Hematopoietic multipotent progenitor cell treated with erythropoietin and hydrocortisone succinate and interleukin-3 and kit ligand, for 4 days (in vitro differentiated cells): ENCODE results near the gene LRRC45.

ENCODE experiments used
- DNase-seq: peaks from one replicate; pipeline ENCODE4 v3.0.0-alpha.2; 2015

The LRRC45 gene

DNA sequence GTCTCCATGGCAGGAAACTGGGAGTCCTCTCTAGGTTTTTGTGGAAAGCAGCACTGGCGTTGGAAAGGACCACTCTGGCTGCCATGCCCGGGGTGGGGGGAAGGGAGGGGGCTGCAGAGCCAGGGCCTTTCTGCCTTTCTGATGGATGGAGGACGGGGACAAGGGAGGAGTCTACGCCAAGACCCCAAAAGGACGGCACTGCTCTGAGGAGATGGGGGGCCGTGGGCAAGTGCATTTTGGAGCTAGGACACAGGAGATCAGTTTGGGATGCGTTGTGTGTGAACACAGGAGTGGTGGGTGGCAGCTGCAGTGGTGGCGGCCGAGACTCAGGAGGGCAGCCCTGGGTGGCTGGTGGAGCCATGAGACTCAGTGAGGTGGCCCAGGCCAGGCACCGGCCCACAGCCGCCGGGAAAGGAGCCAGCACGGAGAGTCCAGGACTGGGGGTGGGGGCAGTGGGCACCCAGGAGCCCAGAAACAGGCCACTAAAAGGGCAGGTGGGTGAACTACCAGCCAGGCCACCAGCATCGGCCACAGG is 2.5 kb upstream of the LRRC45 start:
- no peak for DNase-seq

DNA sequence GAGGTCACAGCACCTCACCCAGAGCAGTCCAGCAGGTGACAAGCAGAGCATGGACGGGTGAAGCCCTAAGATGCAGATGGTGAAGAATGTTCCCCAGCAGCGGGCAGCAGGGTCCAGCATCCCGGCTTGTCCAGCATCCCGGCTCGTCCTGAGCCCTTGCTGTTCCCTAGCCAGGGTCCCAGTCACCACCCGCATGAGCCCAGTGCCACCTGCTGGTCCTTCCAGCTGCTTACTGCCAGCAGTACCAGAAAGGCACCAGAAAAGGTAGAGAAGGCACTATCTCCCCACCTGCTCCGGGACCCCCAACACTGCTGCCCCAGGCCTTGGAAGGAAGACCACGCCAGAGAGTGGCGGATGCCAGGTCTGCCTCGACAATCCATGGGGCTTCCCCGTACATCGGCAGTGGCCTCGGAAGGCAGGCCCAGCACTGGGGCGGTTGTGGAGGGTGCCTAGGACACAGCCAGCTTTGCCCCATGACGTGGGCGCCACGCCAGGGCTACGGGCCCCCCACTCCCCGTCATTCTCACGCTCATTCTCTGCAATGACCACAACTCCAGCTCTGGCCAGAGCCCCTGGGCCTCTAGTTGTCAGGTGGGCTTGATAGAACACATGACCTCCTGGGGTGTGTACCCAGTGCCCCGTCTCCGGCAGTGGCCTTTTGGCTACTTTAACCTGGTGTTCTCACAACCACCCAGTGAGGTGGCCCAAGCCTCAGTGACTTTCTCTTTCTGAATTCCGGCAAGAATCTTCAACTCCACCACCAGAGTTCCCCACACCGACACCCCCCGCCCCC is 1.8 kb upstream of the LRRC45 start:
- DNase-seq, result peak; percentile 83

DNA sequence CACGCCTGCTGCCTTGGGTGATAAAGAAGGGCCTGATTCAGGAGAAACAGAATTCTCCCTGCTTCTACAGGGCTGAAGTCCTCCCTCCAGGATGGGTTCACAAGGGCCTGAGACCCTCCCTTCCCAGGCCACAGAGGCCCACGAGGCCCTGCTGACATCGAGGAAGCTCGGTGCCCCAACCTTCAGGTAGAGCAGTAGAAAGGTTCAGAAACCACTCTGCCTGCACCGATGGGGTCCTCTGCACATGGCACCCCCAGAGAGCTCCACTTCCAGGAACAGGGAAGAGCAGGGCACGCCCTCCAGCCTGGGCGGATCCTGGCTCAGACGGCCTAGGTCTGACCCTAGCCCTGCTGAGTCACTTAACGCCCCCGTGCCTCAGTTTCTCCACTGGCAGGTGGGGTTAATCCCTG is 1.2 kb upstream of the LRRC45 start:
- DNase-seq, result no peak

DNA sequence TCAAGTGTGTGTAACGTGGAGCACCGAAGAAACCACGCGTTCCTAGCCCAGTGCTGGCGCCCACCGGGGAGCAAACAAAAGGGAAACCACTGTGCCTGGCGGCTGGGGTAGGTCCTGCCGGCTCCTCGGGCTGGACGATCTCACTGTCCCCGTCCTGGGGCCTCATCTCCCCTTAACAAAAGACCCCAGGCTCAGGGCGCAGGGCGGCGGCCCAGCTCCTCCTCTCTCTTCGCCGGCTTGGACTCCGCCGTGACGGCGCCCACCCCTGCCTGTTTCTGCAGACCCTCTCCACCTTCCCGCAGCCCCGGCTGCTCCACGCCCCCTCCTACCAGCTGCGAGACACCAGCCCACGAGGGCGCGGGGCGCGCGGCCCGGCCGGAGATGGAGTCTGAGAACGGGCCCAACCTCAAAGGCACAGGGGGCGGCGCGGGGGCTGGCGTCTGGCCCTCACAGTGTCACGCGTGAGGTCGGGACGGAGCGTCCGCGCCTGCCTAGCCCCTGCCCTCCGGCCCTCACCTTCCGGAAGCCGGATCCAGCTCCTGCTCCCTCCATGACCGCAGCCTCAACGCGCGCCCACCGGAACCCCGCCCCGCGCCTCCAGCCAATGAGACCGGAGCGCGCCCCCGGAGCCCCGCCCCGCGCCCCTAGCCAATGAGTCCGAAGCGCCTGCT is 660 bp upstream of the LRRC45 start, which contains the start of gene CENPX:
CENPX (minus strand) TSS at position 569 of the 671 bp plus-strand sequence; CDS start at position 552, 17 bp downstream.
- peak; percentile 32 for DNase-seq

DNA sequence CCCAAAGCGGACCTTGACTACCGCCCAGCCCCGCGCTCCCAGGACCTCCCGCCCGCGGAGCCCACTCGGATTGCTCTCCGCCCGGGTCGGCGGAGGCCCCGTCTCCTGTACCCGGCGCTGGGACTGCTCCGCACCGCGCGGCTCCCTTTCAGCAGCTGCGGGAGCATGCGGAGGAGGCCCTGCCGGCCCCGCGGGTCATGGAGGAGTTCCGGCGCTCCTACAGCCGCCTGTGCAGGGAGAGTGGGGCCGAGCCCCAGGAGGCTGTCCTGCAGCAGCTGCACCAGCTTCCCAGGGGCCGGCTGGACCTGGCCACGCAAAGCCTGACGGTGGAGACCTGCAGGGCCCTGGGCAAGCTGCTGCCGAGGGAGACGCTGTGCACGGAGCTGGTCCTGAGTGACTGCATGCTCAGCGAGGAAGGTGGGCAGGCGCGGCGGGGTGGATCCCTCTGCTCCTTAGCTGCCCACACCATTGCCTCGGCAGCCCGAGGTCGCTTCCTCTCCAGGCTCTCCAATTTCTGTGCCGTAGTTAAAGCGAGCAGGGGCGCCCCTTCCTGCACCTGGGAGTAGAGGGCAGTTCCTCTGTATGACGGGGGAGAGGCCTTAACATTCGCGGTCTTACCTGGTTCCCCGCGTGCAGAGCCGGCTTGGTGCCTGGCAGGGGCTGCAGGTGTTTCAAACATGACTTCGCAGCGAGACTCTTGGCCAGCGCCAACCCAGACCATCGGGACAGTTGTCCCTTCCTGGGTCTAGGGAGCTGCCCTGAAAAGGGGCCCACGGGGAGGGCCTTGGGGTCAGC is 539 bp downstream of the LRRC45 start:
- peak; percentile 64 for DNase-seq

DNA sequence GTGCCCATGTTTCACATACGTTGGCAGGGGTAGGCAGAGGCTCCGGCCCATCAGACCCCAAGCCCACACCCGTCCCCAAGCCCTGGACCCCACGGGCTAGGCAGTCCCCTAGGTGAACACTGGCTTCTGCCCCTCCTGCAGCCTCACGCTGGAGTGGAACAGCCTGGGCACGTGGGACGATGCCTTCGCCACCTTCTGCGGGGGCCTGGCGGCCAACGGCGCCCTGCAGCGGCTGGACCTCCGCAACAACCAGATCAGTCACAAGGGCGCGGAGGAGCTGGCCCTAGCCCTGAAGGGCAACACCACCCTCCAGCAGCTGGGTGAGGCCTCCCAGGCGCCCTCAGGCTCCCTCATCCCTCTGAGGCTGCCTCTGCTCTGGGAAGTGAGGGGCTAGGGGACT is 1.8 kb downstream of the LRRC45 start:
- DNase-seq, result no peak

DNA sequence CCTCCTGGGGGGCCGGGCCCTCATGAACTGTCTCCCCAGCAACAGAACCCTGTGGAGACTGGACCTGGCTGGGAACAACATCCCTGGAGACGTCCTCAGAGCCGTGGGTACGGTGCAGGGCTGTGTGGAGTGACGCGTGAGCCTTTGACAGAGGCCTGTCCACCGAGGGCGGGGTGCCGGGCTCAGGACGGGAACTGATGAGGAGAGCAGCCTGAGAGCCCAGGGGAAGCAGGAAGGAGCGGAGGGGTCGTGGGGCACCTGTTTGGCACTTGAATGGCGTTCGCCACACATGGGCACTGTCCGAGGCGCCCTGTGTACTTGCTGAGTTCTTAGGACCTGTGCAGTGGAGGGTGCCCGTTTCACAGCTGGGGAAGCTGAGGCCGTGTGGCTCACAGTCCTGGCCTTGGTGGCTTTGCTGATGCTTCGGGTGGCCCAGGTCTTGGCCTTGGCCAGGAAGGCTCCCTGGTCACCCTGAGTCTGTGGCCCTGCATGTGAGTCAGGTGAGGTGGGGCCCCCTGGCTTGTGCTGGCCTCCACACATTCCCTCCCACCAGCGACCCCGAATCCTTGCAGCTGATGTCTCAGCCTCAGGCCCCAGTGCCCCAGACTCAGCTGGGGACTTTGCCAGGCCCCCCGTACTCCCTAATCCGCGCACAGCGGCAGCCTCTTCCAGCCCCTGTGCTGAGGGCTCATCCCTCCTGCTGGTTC is 2.4 kb downstream of the LRRC45 start:
- no peak for DNase-seq

DNA sequence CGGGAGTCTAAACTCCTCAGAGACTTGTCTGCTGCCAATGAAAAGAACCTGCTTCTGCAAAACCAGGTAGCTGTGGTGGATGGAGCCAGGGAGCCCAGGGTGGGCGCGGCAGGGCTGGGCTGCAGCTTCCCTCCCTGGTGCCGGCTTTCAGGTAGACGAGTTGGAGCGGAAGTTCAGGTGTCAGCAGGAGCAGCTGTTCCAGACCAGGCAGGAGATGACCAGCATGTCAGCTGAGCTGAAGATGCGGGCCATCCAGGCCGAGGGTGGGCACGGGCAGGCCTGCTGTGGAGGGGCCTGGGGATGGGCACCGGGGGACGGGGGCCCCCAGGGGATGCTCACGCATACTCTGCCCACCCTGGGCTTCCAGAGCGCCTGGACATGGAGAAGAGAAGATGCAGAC is 5.1 kb downstream of the LRRC45 start:
- DNase-seq, result no peak

DNA sequence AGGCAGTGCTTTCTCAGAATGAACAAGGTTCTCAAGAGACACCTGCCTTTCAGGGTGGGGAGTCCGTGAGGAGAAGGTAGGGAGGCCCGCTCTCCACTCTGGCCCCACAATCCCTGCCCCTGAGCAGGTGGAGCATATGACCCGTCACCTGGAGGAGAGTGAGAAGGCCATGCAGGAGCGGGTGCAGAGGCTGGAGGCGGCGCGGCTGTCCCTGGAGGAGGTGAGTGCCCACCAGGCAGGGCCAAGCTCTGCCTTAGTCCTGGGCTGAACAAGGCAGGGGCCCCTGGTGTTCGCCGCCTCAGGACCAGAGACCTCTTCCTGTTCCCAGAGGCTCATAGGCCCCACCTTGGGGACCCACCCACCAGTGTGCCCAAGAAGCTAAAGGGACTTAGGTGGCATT is 5.9 kb downstream of the LRRC45 start:
- no peak for DNase-seq

DNA sequence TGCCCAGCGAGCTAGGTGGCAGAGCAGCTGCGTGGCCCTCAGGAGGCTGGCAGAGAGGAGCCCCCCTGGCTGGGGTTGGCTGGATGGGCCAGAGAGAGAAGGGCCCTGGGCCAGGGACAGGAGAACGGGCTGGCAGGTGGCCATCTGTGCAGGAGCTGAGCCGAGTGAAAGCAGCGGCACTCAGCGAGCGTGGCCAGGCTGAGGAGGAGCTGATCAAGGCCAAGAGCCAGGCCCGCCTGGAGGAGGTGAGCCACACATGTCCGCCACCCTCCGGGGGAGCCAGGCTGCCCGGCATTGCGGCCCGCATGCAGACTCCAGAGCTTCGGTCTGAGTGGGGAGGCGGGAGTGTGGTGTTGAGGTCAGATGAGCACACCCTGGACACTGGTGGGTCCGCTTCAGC is 6.3 kb downstream of the LRRC45 start:
- DNase-seq, result no peak

DNA sequence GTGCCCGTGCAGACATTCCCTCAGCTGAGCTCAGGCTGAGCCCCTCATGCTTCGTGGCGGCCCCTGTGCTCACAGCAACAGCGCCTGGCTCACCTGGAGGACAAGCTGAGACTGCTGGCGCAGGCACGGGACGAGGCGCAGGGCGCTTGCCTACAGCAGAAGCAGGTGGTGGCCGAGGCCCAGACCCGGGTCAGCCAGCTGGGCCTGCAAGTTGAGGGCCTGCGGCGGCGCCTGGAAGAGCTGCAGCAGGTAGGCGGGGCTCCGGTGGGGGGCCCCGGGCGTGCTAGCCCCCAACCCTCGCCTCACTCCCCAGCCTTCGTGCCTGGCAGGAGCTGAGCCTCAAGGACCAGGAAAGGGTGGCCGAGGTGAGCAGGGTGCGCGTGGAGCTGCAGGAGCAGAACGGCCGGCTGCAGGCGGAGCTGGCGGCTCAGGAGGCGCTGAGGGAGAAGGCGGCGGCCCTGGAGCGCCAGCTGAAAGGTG is 6.9 kb downstream of the LRRC45 start:
- DNase-seq, result no peak

DNA sequence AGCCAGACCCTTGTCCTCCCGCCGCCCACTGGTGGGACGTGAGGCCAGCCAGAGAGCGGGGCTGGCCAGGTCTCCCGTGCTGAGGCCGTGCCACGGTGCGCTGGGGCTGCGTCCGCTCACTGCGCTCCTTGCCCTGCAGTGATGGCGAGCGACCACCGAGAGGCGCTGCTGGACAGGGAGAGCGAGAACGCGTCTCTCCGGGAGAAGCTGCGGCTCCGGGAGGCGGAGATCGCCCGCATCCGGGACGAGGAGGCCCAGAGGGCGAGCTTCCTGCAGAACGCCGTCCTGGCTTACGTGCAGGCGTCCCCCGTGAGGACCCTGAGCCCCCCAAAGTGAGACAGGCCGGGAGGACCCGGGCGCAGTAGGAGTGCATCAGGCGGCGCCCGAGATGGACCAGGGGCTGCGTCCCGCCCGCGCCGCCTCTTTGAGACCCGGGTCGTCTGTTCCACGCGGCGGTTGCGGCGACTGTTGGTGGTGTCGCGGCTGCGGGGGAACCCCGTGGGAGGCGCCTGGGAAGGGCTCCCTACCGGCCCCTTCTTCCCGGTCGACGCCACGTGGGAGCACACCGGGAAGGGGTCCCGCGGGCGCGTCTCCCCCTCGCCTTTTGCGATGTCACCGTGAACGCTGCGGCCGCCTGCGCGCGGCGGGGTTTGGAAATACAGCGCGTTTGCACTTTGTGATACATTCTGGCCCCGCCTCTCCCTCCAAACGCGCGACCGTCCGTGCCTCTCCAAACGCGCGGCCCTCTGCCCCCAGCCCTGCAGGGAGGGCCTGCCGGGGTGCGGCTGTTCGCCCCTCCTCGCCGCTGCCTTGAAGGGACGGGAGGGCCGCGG is 7.6 kb downstream of the LRRC45 start:
- peak; percentile 92 for DNase-seq

DNA sequence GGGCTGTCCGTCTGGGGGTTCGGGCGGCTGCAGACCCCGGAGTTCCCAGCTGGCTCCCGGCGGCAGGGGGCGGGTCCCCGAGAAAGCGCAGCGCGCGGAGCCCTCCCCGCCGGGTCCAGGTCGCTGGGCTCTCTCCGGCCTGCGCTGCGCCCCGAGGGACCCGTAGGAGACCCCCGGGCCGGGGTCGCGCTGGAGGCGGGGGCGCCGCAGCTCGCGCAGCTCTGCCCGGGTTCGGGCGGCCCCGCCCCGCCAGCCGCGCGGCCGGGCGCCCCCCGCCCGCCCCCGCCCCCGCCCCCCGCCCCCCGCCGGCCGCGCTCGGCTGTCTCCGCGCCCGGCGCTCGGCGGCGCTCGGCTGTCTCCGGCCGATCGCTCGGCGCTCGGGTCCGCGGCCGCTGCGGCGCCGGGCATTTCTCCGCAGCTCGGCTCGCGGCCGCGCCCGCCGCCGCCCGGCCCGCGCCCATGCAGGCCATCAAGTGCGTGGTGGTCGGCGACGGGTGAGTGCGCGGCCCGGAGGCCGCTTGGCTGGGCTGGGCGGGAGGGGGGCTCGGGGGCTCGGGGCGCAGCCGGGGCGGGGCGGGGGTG is 8.3 kb downstream of the LRRC45 start, which contains the start of gene RAC3:
RAC3 (plus strand) TSS at position 376 of the 582 bp plus-strand sequence; CDS start at position 460, 84 bp downstream.
- peak; percentile 70 for DNase-seq

DNA sequence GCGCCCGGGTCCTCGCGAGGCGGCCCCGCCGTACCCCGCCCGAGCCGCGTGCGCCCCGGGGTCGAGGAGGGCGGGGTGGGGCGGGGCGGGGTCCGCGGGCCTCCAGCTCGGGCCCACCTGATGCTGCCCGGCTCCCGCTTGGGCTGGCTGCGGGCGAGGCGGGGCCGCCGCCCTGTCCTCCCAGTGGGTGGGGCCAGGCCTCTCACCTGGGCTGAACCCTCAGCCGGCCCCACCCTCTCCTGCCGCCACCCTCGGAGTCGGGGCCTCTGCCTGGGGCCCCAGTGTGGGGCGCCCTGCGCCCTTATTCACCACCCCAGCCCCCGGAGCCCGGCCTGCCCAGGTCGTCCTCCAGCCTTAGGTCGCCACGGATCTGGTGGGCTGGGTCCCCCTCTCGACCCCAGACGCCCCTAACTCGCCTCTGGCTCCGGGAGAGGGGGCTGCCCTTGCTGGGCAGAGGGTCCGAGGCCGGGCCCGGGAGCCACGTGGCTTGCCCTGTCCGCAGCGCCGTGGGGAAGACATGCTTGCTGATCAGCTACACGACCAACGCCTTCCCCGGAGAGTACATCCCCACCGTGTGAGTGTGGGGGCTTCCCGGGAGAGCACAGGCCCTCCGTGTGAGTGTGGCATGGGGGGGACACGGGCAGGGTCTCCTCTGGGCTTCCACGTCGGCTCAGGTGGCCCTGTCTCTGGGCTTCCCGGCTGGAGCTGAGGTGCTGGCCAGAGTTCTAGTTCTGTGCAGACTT is 9.0 kb downstream of the LRRC45 start:
- peak; percentile 57 for DNase-seq

DNA sequence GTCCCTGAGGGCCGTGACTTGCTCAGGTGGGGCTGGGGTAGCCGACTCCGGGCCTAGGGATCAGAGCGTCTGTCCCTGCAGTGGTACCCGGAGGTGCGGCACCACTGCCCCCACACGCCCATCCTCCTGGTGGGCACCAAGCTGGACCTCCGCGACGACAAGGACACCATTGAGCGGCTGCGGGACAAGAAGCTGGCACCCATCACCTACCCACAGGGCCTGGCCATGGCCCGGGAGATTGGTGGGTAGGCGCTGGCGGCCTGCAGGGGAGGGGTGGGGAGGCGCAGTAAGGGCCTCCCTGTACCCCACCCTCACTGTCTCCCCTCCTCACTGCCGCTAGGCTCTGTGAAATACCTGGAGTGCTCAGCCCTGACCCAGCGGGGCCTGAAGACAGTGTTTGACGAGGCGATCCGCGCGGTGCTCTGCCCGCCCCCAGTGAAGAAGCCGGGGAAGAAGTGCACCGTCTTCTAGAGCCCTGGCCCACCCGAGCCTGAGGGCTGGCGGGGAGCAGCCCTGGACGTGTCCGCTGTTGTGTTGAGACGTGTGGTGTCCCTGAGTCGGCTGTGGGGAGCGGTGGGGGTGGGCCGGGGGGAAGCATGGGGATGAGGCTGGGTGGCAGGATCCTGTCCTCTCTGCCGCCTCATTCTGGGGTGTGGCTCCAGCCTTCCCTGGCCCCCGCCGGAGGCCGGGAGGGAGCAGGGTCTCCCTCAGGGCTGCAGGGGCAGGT is 10.4 kb downstream of the LRRC45 start:
- DNase-seq, result no peak

DNA sequence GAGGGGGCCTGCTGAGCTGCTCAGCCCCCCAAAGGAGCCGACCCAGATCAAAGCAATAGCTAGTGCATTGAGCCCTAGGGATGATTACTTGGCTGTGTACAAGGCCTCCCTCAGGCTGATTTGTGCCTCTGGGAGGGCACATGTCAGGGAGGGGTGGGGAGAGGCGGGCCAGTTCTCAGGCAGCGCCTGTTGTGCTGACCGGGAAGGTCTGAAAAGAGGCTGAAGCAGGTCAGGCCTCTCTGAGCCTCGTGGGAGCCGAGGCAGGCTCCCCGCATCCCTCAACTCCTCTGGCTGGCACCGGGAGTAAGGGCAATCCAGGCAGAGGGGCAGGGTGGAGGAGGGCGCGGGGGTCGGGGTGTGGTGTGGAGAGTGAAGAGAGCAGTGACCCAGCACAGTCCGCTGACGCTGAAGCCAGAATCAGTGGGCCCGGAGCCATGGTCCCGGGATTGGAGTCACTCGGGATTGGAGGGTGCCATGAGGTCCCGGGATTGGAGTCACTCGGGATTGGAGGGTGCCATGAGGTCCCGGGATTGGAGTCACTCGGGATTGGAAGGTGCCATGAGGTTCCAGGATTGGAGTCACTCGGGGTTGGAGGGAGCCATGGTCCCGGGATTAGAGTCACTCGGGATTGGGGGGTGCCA is 11.4 kb downstream of the LRRC45 start:
- no peak for DNase-seq

DNA sequence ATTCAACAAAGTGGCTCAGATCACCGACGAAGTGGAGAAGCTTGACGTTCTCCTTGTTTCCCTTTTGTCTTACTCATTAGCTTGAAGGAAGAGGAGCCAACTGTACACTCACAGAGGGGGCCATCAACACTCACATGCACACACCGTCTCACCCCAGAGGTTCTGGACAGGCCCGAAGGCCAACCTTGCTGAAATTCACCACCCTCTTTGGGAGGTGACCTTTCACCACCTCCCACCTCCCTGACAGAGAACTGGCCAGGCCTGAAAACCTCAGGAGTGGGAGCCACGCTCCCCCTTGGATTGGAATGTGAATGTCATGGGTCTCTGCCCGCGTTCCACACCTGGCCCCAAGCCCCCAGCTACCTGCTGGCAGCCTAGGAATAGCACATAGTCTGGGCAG is 12.4 kb downstream of the LRRC45 start:
- DNase-seq, result no peak

DNA sequence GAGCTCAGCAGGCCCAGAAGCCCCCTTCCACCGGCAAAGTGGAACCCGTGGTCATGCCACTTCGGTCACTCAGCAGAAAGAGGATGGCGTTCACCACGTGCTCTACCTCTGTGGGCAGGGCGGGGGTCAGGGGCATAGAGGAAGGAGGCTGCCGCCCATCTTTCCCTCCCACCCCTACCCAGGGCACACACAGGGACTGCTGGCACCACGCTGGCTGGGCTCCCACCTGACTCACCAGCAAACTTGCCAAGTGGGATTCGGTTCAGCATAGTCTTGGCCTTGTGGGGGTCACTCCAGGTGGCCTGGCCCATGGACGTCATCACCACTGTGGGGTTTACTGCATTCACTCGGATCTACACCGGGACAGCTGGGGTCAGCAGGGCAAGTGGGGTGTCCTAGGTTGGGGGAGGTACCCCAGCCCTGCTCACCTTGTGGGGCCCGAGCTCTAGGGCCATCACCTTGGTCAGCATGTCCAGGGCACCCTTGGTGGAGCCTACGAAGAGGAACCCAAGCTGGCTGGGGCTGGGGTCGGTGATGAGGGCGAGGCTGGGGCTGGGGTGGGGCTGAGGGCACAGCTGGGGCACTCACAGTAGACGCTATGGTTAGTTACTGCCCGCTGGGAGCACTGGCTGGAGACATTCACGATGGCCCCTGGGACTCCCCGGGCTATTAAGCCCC is 13.0 kb downstream of the LRRC45 start:
- no peak for DNase-seq
